ENCODE data around the gene MBD3. TPM values are rescaled to one million over a fixed set of nuclear protein-coding genes. Genes with fewer than 3 reads are reported as not detected.
A peak's percentile ranks its signal among the peaks of the same experiment; 100 is the strongest.

The MBD3 gene
- total RNA-seq, 1 experiment from 2014 or later, result 128 TPM

- Histone ChIP-seq H2BK120ac (ENCODE audit: low read depth, low read length, poor library complexity, severe bottlenecking) (no peak overlapping the region), H3K4me2 (ENCODE audit: insufficient read depth, insufficient read length, low read length) (no peak overlapping the region), H2AFZ (ENCODE audit: low read length) (no peak overlapping the region)
Measured at GRCh38 chr19:1602091-1602707, 9.5 kb upstream of the MBD3 start.

More at GRCh38 chr19:1602091-1602707, 9.5 kb upstream of the MBD3 start:
- H2BK15ac ChIP-seq (ENCODE audit: low read depth, low read length), result no peak overlapping the region
- no peaks in the 10 kb centered on the region for H3K27me3 ChIP-seq (ENCODE audit: insufficient read depth, low read length)
- peaks cover 4% of the 10 kb centered on the region for H3K79me1 ChIP-seq (ENCODE audit: insufficient read depth, low read depth, low read length, poor library complexity, severe bottlenecking)
- no peak overlapping the region for H2BK20ac ChIP-seq (ENCODE audit: low read depth, low read length, poor library complexity, severe bottlenecking)
- H3K9me3 ChIP-seq (ENCODE audit: control insufficient read depth, low read depth, low read length), result no peaks in the 10 kb centered on the region
- no peak overlapping the region for H2AK5ac ChIP-seq (ENCODE audit: insufficient read length, low read length)
- peaks cover 9% of the 10 kb centered on the region for H3K23me2 ChIP-seq (ENCODE audit: insufficient read length, low read depth, low read length, poor library complexity, severe bottlenecking)
- H3K56ac ChIP-seq (ENCODE audit: insufficient read length, low read depth, low read length), result no peak overlapping the region
- no peak overlapping the region for H2BK5ac ChIP-seq (ENCODE audit: insufficient read length, low read length)
- Mint-ChIP-seq H3K4me1 (peaks cover 13 to 18% of the 10 kb centered on the region in 2 experiments), H3K36me3 (ENCODE audit: insufficient read depth in 1 of 3, low read depth in 3 of 3) (peaks cover 14 to 30% (median 27%) of the 10 kb centered on the region in 3 experiments), H3K27me3 (ENCODE audit: low read depth) (no peaks in the 10 kb centered on the region; the same call in 1 of the 2 replicates), H3K27ac (peak overlapping the region in 1 of 3 experiments; percentile 73; a peak in 2 of 7 replicates), H3K4me3 (peak overlapping the region in 1 of 2 experiments; percentile 9; a peak in 2 of 5 replicates), H3K9me3 (no peaks in the 10 kb centered on the region)
- no peak overlapping the region for H3K14ac ChIP-seq (ENCODE audit: insufficient read depth, low read length)
- H2BK12ac ChIP-seq (ENCODE audit: insufficient read length, low read depth, low read length), result no peak overlapping the region
- H4K8ac ChIP-seq (replicated peaks; ENCODE audit: insufficient read length, low read depth, low read length), result no peak overlapping the region
- H4K5ac ChIP-seq (ENCODE audit: insufficient read length, low read depth, low read length), result no peak overlapping the region
- no peak overlapping the region for H3K27ac ChIP-seq (ENCODE audit: insufficient read length, low read depth, low read length)
- H3K4me1 ChIP-seq (ENCODE audit: insufficient read depth, low read length), result no peaks in the 10 kb centered on the region
- DNase-seq, result no peak
- no peak overlapping the region for H3T11ph ChIP-seq (ENCODE audit: low read length)
- no peak overlapping the region for H4K91ac ChIP-seq (ENCODE audit: insufficient read length, low read depth, low read length)
- H3K23ac ChIP-seq (ENCODE audit: insufficient read length, low read depth, low read length), result no peak overlapping the region
- peaks cover 18% of the 10 kb centered on the region; the same call in 1 of the 2 replicates for H3K79me2 ChIP-seq (ENCODE audit: insufficient read depth, low read length)
- no peaks in the 10 kb centered on the region for H4K20me1 ChIP-seq (ENCODE audit: control insufficient read depth, insufficient read depth, insufficient read length)
- no CpG with 5 or more reads among the region's 21 CpGs for WGBS (ENCODE audit: extremely low coverage, insufficient read length, low lambda C conversion rate)
- H3K4ac ChIP-seq (ENCODE audit: low read depth, low read length), result no peak overlapping the region
- no peak overlapping the region for H3K18ac ChIP-seq (ENCODE audit: insufficient read length, low read depth, low read length)
- H3K9ac ChIP-seq (ENCODE audit: extremely low read depth, insufficient read length, low read length), result no peak overlapping the region
- TF ChIP-seq CTCF (conservative IDR thresholded peaks at IDR 0.05), result no peak

All from H9 (cell line).